Sigmoid colon (tissue), 7 donors: ENCODE data around the gene SMAD6. TPM values are rescaled to one million over a fixed set of nuclear protein-coding genes. Genes with fewer than 3 reads are reported as not detected.

Source experiments
- DNase-seq: peaks from one replicate; pipeline ENCODE4 v3.0.0-alpha.2; 2019
- H3K27ac ChIP-seq, 4 donors: fragments of 200-600 bp; sonication (generic); one replicate each; pipeline ENCODE4 v1.5.1; 2016 to 2019; ENCODE audit warnings: mild to moderate bottlenecking in 1 of 4
- H3K27me3 ChIP-seq, 3 donors: fragments of 200-600 bp; sonication (generic); one replicate each; pipeline ENCODE4 v1.5.1; 2019; ENCODE audit warnings: mild to moderate bottlenecking in 1 of 3
- H3K36me3 ChIP-seq, 4 donors: fragments of 200-600 bp; sonication (generic); one replicate each; pipeline ENCODE4 v1.5.1; 2016 to 2019
- H3K4me1 ChIP-seq, 4 donors: fragments of 200-600 bp; sonication (generic); one replicate each; pipeline ENCODE4 v1.5.1; 2017 to 2019
- H3K4me3 ChIP-seq, 4 donors: fragments of 200-600 bp; sonication (generic); one replicate each; pipeline ENCODE4 v1.5.1; 2017 to 2019; ENCODE audit warnings: mild to moderate bottlenecking in 2 of 4, moderate library complexity in 1 of 4
- H3K9me3 ChIP-seq, 4 donors: fragments of 200-600 bp in 3 of 4; sonication (generic) in 3 of 4; one replicate each; pipeline versions ENCODE4 v1.5.1 to v1.6.1; 2013 to 2019
- CTCF ChIP-seq, 4 experiments: fragments of 450-650 bp in 3 of 4; fragments of 200-600 bp in 1 of 4; IDR thresholded peaks; one replicate each; pipeline ENCODE4 v1.5.1; 2016 to 2019; ENCODE audit warnings: antibody characterized with exemption in 4 of 4, mild to moderate bottlenecking in 3 of 4, moderate library complexity in 2 of 4
- EP300 ChIP-seq, 4 donors: sonication (generic); formaldehyde crosslinking; IDR thresholded peaks; one replicate each; pipeline ENCODE4 v1.6.1; 2017; ENCODE audit warnings: antibody characterized with exemption in 4 of 4
- POLR2A ChIP-seq, 2 donors: fragments of 450-650 bp; IDR thresholded peaks; one replicate each; pipeline ENCODE4 v1.6.1; 2016; ENCODE audit warnings: antibody characterized with exemption in 2 of 2, mild to moderate bottlenecking in 2 of 2, moderate library complexity in 2 of 2
- POLR2AphosphoS5 ChIP-seq, 4 donors: sonication (generic); formaldehyde crosslinking; IDR thresholded peaks; one replicate each; pipeline ENCODE4 v1.6.1; 2017; ENCODE audit warnings: antibody characterized with exemption in 4 of 4
- WGBS, 2 donors: extraction: QIAGEN DNeasy Blood & Tissue Kit; methylation state at CpG; one replicate each; pipeline ENCODE4 v1.1.7; 2013; 5-methylcytosine and 5-hydroxymethylcytosine counted together
- intact Hi-C: fragments of 100-400 bp; cut with DNase I; formaldehyde crosslinking; loops from one replicate; pipeline ENCODE4 v1.15.1; 2023
- polyA plus RNA-seq, 3 donors: library from polyadenylated mRNA; stranded (reverse); fragments of 200-250 nt; gene quantifications; one replicate each; pipeline ENCODE4 v1.2.3, GENCODE V29; 2013
- total RNA-seq, 4 donors: library from RNA; depleted of rRNA; stranded (reverse); fragments of >200 nt; gene quantifications; one replicate each; pipeline ENCODE4 v1.1.0, GENCODE V29; 2016
- donor health status: healthy with polysubstance abuse.
- donor health status: Bipolar disorder and iron deficiency.
- donor health status: healthy.

The SMAD6 gene
- total and polyA plus RNA-seq, 7 donors: 1.8 to 9.2 (median 5.7) TPM

GRCh38 chr15:66786222-66786621 lies 84.2 kb downstream of the SMAD6 start:
- Histone ChIP-seq H3K27me3 (no peaks in the 10 kb centered on the region), H3K4me3 (no peak overlapping the region), H3K9me3 (no peaks in the 10 kb centered on the region), H3K4me1 (peaks cover 0 to 26% (median 19%) of the 10 kb centered on the region in 4 donors), H3K27ac (no peak overlapping the region), H3K36me3 (no peaks in the 10 kb centered on the region)
- 80 to 82% methylated on average over 4 of the region's 4 CpGs for WGBS, 2 donors
- no peak for TF ChIP-seq EP300 (IDR thresholded peaks at IDR 0.05)
- TF ChIP-seq POLR2AphosphoS5 (IDR thresholded peaks at IDR 0.05): no peak
- intact Hi-C loops: no loop called here
- no peak for DNase-seq

- Histone ChIP-seq H3K36me3 (no peaks in the 10 kb centered on the region), H3K4me3 (no peak overlapping the region), H3K27ac (no peak overlapping the region), H3K9me3 (no peaks in the 10 kb centered on the region), H3K4me1 (peaks cover 0 to 26% (median 19%) of the 10 kb centered on the region in 4 donors), H3K27me3 (no peaks in the 10 kb centered on the region)
- WGBS, 2 donors: 76 to 79% methylated on average over 8 of the region's 8 CpGs
- no peak for DNase-seq
- intact Hi-C loops: no loop called here
- TF ChIP-seq CTCF (IDR thresholded peaks at IDR 0.05): no peak
Measured at GRCh38 chr15:66786708-66787488, 84.9 kb downstream of the SMAD6 start.

- no peaks in the 10 kb centered on the region for H3K27me3 ChIP-seq
- no peaks in the 10 kb centered on the region for H3K9me3 ChIP-seq
- no peak overlapping the region for H3K27ac ChIP-seq
- TF ChIP-seq POLR2A (IDR thresholded peaks at IDR 0.05) (no peak), POLR2AphosphoS5 (IDR thresholded peaks at IDR 0.05) (no peak)
- H3K4me1 ChIP-seq: peaks cover 0 to 22% (median 15%) of the 10 kb centered on the region in 4 donors
- DNase-seq: no peak
- no peak overlapping the region for H3K4me3 ChIP-seq
- intact Hi-C loops: no loop called here
- no peaks in the 10 kb centered on the region for H3K36me3 ChIP-seq
- WGBS, 2 donors: 96% methylated on average over 1 of the region's 1 CpG
Measured at GRCh38 chr15:66787489-66787871, 85.4 kb downstream of the SMAD6 start.

GRCh38 chr15:66788024-66788423 lies 86.0 kb downstream of the SMAD6 start:
- intact Hi-C loops: no loop called here
- WGBS, 2 donors: 92 to 94% methylated on average over 4 of the region's 4 CpGs

GRCh38 chr15:66789029-66790025 lies 87.3 kb downstream of the SMAD6 start:
- H3K27ac ChIP-seq: peak overlapping the region; percentile 10 to 37 (median 20)
- 73 to 74% methylated on average over 5 of the region's 5 CpGs for WGBS, 2 donors
- no peaks in the 10 kb centered on the region for H3K9me3 ChIP-seq
- H3K36me3 ChIP-seq: no peaks in the 10 kb centered on the region
- no peak for DNase-seq
- intact Hi-C loops: no loop called here
- no peak for TF ChIP-seq POLR2A (IDR thresholded peaks at IDR 0.05)
- TF ChIP-seq CTCF (IDR thresholded peaks at IDR 0.05): peak in 3 of 4 experiments; percentile 29 to 44 (median 43)
- no peak for TF ChIP-seq POLR2AphosphoS5 (IDR thresholded peaks at IDR 0.05)
- H3K4me1 ChIP-seq: peaks cover 0 to 11% (median 8%) of the 10 kb centered on the region in 4 donors
- H3K4me3 ChIP-seq: no peak overlapping the region
- H3K27me3 ChIP-seq: no peaks in the 10 kb centered on the region

More at GRCh38 chr15:66788024-66788423, 86.0 kb downstream of the SMAD6 start:
- no peaks in the 10 kb centered on the region for H3K27me3 ChIP-seq
- H3K27ac ChIP-seq: no peak overlapping the region
- H3K4me1 ChIP-seq: peaks cover 0 to 17% (median 10%) of the 10 kb centered on the region in 4 donors
- H3K36me3 ChIP-seq: no peaks in the 10 kb centered on the region
- no peak for TF ChIP-seq POLR2A (IDR thresholded peaks at IDR 0.05)
- TF ChIP-seq EP300 (IDR thresholded peaks at IDR 0.05): no peak
- no peak for TF ChIP-seq CTCF (IDR thresholded peaks at IDR 0.05)
- TF ChIP-seq POLR2AphosphoS5 (IDR thresholded peaks at IDR 0.05): no peak
- no peaks in the 10 kb centered on the region for H3K9me3 ChIP-seq
- no peak overlapping the region for H3K4me3 ChIP-seq
- no peak for DNase-seq
